IMR-90 (cell line): ENCODE data around the gene RELCH. TPM values are rescaled to one million over a fixed set of nuclear protein-coding genes. Genes with fewer than 3 reads are reported as not detected.

Experiments used
- ATAC-seq: fragments of 200-7000 bp; cut with Tn5 transposase; 2 replicates; pipeline ENCODE4 v1.9.1; 2020; ENCODE audit warnings: low read depth, mild to moderate bottlenecking, moderate library complexity
- BruUV-seq: library from RNA; stranded (reverse); fragments of 400-500 nt; replicated peaks from 2 replicates; lab custom pipeline; 2021; lab: Mats Ljungman, UMichigan
- CTCF ChIA-PET: fragments of 300-600 bp; formaldehyde crosslinking; extraction: SDS; loops from one replicate; lab custom pipeline; 2021; ENCODE audit warnings: antibody characterized with exemption; lab: Yijun Ruan, JAX
- POLR2A ChIA-PET: fragments of 300-600 bp; sonication (Branson Sonifier 250); formaldehyde crosslinking; loops from one replicate; lab custom pipeline; 2022; ENCODE audit warnings: antibody characterized with exemption; ENCODE audit not compliant: unreplicated experiment; lab: Charles Lee
- DNase-seq: peaks from one replicate; pipeline ENCODE4 v3.0.0; 2013
- H2AFZ ChIP-seq: replicated peaks from 2 replicates; pipeline ENCODE3; 2013; ENCODE audit warnings: low read length, mild to moderate bottlenecking; ENCODE audit not compliant: poor library complexity
- H2AK5ac ChIP-seq: 2 replicates; pipeline ENCODE4 v1.6.1; 2013; ENCODE audit warnings: low read depth, low read length, inconsistent platforms
- H2AK9ac ChIP-seq: replicated peaks from 2 replicates; pipeline ENCODE3; 2013; ENCODE audit warnings: mild to moderate bottlenecking, low read depth, low read length, moderate library complexity; ENCODE audit not compliant: poor library complexity
- H2BK120ac ChIP-seq: 2 replicates; pipeline ENCODE4 v1.6.1; 2013; ENCODE audit warnings: low read depth, low read length, inconsistent platforms
- H2BK15ac ChIP-seq: 3 replicates; pipeline ENCODE4 v1.6.1; 2013; ENCODE audit warnings: low read depth, low read length, inconsistent platforms
- H2BK20ac ChIP-seq: 2 replicates; pipeline ENCODE4 v1.6.1; 2013; ENCODE audit warnings: low read depth, mild to moderate bottlenecking, inconsistent platforms, low read length, moderate library complexity
- H2BK5ac ChIP-seq: 2 replicates; pipeline ENCODE4 v1.6.1; 2013; ENCODE audit warnings: mild to moderate bottlenecking, low read depth, low read length, inconsistent platforms; ENCODE audit not compliant: poor library complexity, severe bottlenecking
- H3K14ac ChIP-seq: replicated peaks from 2 replicates; pipeline ENCODE4 v1.6.1; 2013; ENCODE audit warnings: low read depth, low read length, inconsistent platforms
- H3K18ac ChIP-seq: 2 replicates; pipeline ENCODE4 v1.6.1; 2013; ENCODE audit warnings: low read depth, low read length, control low read depth
- H3K23ac ChIP-seq: 2 replicates; pipeline ENCODE4 v1.6.1; 2013; ENCODE audit warnings: low read depth, low read length, inconsistent platforms
- H3K27ac ChIP-seq: 2 replicates; pipeline ENCODE4 v1.5.1; 2013; ENCODE audit warnings: mild to moderate bottlenecking, control low read depth, low read length; ENCODE audit not compliant: insufficient read depth
- H3K27me3 ChIP-seq: 2 replicates; pipeline ENCODE4 v1.6.1; 2013; ENCODE audit warnings: low read length; ENCODE audit not compliant: control insufficient read depth, insufficient read depth
- H3K36me3 ChIP-seq: 2 replicates; pipeline ENCODE4 v1.6.1; 2013; ENCODE audit warnings: low read length, mixed read lengths; ENCODE audit not compliant: control insufficient read depth, insufficient read depth
- H3K4ac ChIP-seq: 2 replicates; pipeline ENCODE4 v1.6.1; 2013; ENCODE audit warnings: low read depth, low read length, inconsistent platforms
- H3K4me1 ChIP-seq: 2 replicates; pipeline ENCODE4 v1.6.1; 2013; ENCODE audit warnings: low read length, mixed read lengths; ENCODE audit not compliant: control insufficient read depth, insufficient read depth
- H3K4me2 ChIP-seq: 2 replicates; pipeline ENCODE4 v1.6.1; 2013; ENCODE audit warnings: low read depth, mild to moderate bottlenecking, control low read depth, low read length, moderate library complexity
- H3K4me3 ChIP-seq: 2 replicates; pipeline ENCODE4 v1.5.1; 2013; ENCODE audit warnings: low read depth, mild to moderate bottlenecking, control low read depth, low read length, moderate library complexity; ENCODE audit not compliant: insufficient read depth
- H3K56ac ChIP-seq: 2 replicates; pipeline ENCODE4 v1.6.1; 2013; ENCODE audit warnings: low read length, inconsistent platforms; ENCODE audit not compliant: insufficient read depth; ENCODE audit errors: extremely low read depth
- H3K79me1 ChIP-seq, 2 experiments: 2 replicates each; pipeline ENCODE4 v1.6.1; 2013; ENCODE audit warnings: low read length in 2 of 2, inconsistent platforms in 1 of 2, low read depth in 1 of 2
- H3K9ac ChIP-seq: 2 replicates; pipeline ENCODE4 v1.6.1; 2013; ENCODE audit warnings: low read depth, low read length, control low read depth
- H3K9me1 ChIP-seq: 2 replicates; pipeline ENCODE4 v1.6.1; 2013; ENCODE audit warnings: low read length, inconsistent platforms; ENCODE audit not compliant: insufficient read depth
- H3K9me3 ChIP-seq: 2 replicates; pipeline ENCODE4 v1.6.1; 2013; ENCODE audit warnings: low read length; ENCODE audit not compliant: control insufficient read depth, insufficient read depth
- H4K20me1 ChIP-seq: 2 replicates; pipeline ENCODE4 v1.6.1; 2013; ENCODE audit warnings: low read length, inconsistent platforms; ENCODE audit not compliant: insufficient read depth
- H4K5ac ChIP-seq: 2 replicates; pipeline ENCODE4 v1.6.1; 2013; ENCODE audit warnings: mild to moderate bottlenecking, low read depth, low read length, control low read depth
- H4K8ac ChIP-seq, 2 experiments: 2 replicates each; pipeline ENCODE4 v1.6.1; 2013; ENCODE audit warnings: low read depth in 2 of 2, low read length in 2 of 2, control low read depth in 1 of 2, inconsistent platforms in 1 of 2
- H4K91ac ChIP-seq: 2 replicates; pipeline ENCODE4 v1.6.1; 2013; ENCODE audit warnings: low read depth, low read length, inconsistent platforms; ENCODE audit not compliant: insufficient read depth
- BHLHE40 ChIP-seq: fragments of 150-350 bp; IDR thresholded peaks from 2 replicates; pipeline ENCODE4 v1.6.1; 2016; ENCODE audit warnings: mild to moderate bottlenecking, low read depth, low read length
- CEBPB ChIP-seq: IDR thresholded peaks from 2 replicates; pipeline ENCODE4 v1.6.1; 2012; ENCODE audit warnings: low read depth, low read length, improper control_type of control experiment
- MAZ ChIP-seq: IDR thresholded peaks from 2 replicates; pipeline ENCODE4 v1.6.1; 2012; ENCODE audit warnings: low read depth, mild to moderate bottlenecking, low read length, improper control_type of control experiment, moderate library complexity, borderline replicate concordance
- NFE2L2 ChIP-seq: fragments of 150-350 bp; IDR thresholded peaks from 2 replicates; pipeline ENCODE4 v1.6.1; 2016; ENCODE audit warnings: low read depth, mild to moderate bottlenecking, low read length
- POLR2A ChIP-seq: IDR thresholded peaks from 2 replicates; pipeline ENCODE4 v1.6.1; 2012; ENCODE audit warnings: mild to moderate bottlenecking, low read depth, low read length
- RAD21 ChIP-seq: IDR thresholded peaks from 2 replicates; pipeline ENCODE4 v1.6.1; 2012; ENCODE audit warnings: low read length, improper control_type of control experiment
- RFX5 ChIP-seq: IDR thresholded peaks from 2 replicates; pipeline ENCODE4 v1.8.0; 2012; ENCODE audit warnings: low read depth, mild to moderate bottlenecking, low read length, moderate library complexity
- SMC3 ChIP-seq: fragments of 150-350 bp; IDR thresholded peaks from 2 replicates; pipeline ENCODE4 v1.6.1; 2016; ENCODE audit warnings: low read depth, mild to moderate bottlenecking, antibody characterized with exemption, low read length, moderate library complexity
- WGBS, 2 experiments: methylation state at CpG; one replicate each; pipeline versions ENCODE4 v1.1.5 to v1.1.7; 2013; ENCODE audit warnings: missing lambda C conversion rate in 2 of 2; ENCODE audit not compliant: insufficient read length in 1 of 2; ENCODE audit errors: extremely low coverage in 2 of 2; 5-methylcytosine and 5-hydroxymethylcytosine counted together
- dilution Hi-C: fragments of 300-500 bp; cut with HindIII; formaldehyde crosslinking; loops from one replicate; pipeline ENCODE4 v1.14.3; 2018; ENCODE audit warnings: low sequenced_read_pairs; ENCODE audit not compliant: unreplicated experiment
- in situ Hi-C: fragments of 300-500 bp; cut with MboI; formaldehyde crosslinking; loops from 3 replicates; pipeline ENCODE4 v1.14.3; 2019; ENCODE audit warnings: low sequenced_read_pairs, inconsistent platforms, mixed read lengths
- intact Hi-C: fragments of 100-400 bp; cut with micrococcal nuclease; formaldehyde crosslinking; loops from 2 replicates; pipeline ENCODE4 v1.10.0; 2022
- polyA plus RNA-seq, 3 experiments: library from polyadenylated mRNA; depleted of rRNA; stranded (reverse); fragments of >200 nt; gene quantifications; 2 replicates each; pipeline ENCODE4 v1.2.3, GENCODE V29; 2012; ENCODE audit warnings: low replicate concordance in 1 of 3
- total RNA-seq: library from RNA; depleted of rRNA; stranded (reverse); fragments of >200 nt; gene quantifications from 2 replicates; pipeline ENCODE4 v1.2.3, GENCODE V29; 2012
- TF ChIP-seq, protein P1 (sequence below): fragments of 150-350 bp; IDR thresholded peaks from 2 replicates; pipeline ENCODE4 v1.6.1; 2017; ENCODE audit warnings: mild to moderate bottlenecking, antibody characterized with exemption, low read length, low read depth
- TF ChIP-seq, protein P2 (sequence below): conservative IDR thresholded peaks from 2 replicates; pipeline ENCODE4 v1.5.1; 2012; ENCODE audit warnings: mild to moderate bottlenecking, low read depth, low read length, improper control_type of control experiment

RELCH gene
- total and polyA plus RNA-seq, 2 of the 4 experiments (the other 2 are of a cell fraction): 14.4 to 52.5 TPM

DNA sequence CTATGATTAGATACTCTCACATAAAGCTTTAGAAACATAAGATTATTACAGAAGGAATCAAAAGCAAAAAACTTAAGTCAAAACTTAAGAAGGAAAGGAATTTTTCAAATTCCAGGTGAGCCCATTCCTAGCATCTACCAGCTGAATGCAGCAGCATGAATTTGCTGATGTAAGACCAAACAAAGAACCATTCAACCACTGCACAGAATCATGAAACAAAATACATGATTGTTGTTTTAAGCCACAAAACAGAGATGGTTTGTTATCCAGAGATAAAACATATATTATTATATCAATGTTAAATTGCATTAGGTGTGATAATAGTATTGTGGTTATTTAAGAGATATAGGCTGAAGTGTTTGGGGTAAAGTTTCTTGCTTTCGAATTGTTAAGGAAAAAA lies 29.2 kb upstream of the RELCH start:
- H3K23ac ChIP-seq: no peak overlapping the region
- no peaks in the 10 kb centered on the region for H3K27me3 ChIP-seq
- H2AK9ac ChIP-seq: no peak overlapping the region
- H2AK5ac ChIP-seq: no peak overlapping the region
- no peak overlapping the region for H3K4ac ChIP-seq
- H3K4me3 ChIP-seq: no peak overlapping the region
- H3K18ac ChIP-seq: no peak overlapping the region
- no peak overlapping the region for H3K27ac ChIP-seq
- no peak overlapping the region for H2AFZ ChIP-seq
- TF ChIP-seq RFX5: no peak
- no peak for TF ChIP-seq POLR2A
- no peak for TF ChIP-seq BHLHE40
- no peak for TF ChIP-seq CEBPB
- TF ChIP-seq RAD21: no peak
- no peak for TF ChIP-seq MAZ
- TF ChIP-seq, protein P1, sequence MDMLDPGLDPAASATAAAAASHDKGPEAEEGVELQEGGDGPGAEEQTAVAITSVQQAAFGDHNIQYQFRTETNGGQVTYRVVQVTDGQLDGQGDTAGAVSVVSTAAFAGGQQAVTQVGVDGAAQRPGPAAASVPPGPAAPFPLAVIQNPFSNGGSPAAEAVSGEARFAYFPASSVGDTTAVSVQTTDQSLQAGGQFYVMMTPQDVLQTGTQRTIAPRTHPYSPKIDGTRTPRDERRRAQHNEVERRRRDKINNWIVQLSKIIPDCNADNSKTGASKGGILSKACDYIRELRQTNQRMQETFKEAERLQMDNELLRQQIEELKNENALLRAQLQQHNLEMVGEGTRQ: no peak
- TF ChIP-seq SMC3: no peak
- TF ChIP-seq NFE2L2: no peak
- TF ChIP-seq, protein P2, sequence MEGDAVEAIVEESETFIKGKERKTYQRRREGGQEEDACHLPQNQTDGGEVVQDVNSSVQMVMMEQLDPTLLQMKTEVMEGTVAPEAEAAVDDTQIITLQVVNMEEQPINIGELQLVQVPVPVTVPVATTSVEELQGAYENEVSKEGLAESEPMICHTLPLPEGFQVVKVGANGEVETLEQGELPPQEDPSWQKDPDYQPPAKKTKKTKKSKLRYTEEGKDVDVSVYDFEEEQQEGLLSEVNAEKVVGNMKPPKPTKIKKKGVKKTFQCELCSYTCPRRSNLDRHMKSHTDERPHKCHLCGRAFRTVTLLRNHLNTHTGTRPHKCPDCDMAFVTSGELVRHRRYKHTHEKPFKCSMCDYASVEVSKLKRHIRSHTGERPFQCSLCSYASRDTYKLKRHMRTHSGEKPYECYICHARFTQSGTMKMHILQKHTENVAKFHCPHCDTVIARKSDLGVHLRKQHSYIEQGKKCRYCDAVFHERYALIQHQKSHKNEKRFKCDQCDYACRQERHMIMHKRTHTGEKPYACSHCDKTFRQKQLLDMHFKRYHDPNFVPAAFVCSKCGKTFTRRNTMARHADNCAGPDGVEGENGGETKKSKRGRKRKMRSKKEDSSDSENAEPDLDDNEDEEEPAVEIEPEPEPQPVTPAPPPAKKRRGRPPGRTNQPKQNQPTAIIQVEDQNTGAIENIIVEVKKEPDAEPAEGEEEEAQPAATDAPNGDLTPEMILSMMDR: no peak
- in situ Hi-C loops (no loop called here), dilution Hi-C loops (no loop called here), intact Hi-C loops (no loop called here)
- ChIA-PET POLR2A (no interaction called here), CTCF (no interaction called here)
- H3K4me2 ChIP-seq: no peak overlapping the region
- H2BK5ac ChIP-seq: no peak overlapping the region
- no peak overlapping the region for H3K9ac ChIP-seq
- no peak overlapping the region for H2BK15ac ChIP-seq
- H2BK20ac ChIP-seq: no peak overlapping the region
- H3K9me1 ChIP-seq: no peaks in the 10 kb centered on the region
- no peak overlapping the region for H4K8ac ChIP-seq
- no peaks in the 10 kb centered on the region for H3K9me3 ChIP-seq
- ATAC-seq (no peak), DNase-seq (no peak)
- H3K56ac ChIP-seq: no peak overlapping the region
- WGBS, 2 experiments: no CpG with 5 or more reads among the region's 1 CpG
- H3K79me1 ChIP-seq: no peaks in the 10 kb centered on the region; a peak in 1 of 4 replicates
- H3K36me3 ChIP-seq: peaks cover 2% of the 10 kb centered on the region
- H4K5ac ChIP-seq: no peak overlapping the region
- no peaks in the 10 kb centered on the region for H4K20me1 ChIP-seq
- no peak overlapping the region for H4K91ac ChIP-seq
- H2BK120ac ChIP-seq: no peak overlapping the region
- H3K4me1 ChIP-seq: no peaks in the 10 kb centered on the region
- BruUV-seq: no TSS peak
- no peak overlapping the region for H3K14ac ChIP-seq
